ENCODE measurements around the gene UST. TPM values are rescaled to one million over a fixed set of nuclear protein-coding genes. Genes with fewer than 3 reads are reported as not detected.

The UST gene
- total RNA-seq, 1 experiment from 2014 or later = 6.1 TPM

DNA sequence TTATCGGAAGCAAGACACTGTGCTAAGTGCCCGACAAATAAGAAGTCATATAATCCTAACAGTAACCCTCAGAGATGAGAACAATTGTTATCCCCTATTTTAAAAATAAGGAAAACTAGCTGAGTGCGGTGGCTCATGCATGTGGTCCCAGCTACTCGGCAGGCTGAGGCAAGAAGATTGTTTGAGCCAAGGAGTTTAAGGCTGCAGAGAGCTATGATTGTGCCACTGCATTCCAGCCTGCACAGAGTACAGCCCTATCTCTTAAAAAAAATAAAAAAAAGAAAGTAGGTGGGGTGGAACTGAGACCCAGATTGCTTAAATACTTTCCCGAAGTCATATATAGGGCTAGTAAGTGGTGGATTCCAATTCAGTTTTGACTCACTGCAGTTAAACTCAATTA, 84.7 kb downstream of the UST start:
- TF ChIP-seq ZFX (IDR thresholded peaks at IDR 0.05) = no peak
- TF ChIP-seq, protein P1, sequence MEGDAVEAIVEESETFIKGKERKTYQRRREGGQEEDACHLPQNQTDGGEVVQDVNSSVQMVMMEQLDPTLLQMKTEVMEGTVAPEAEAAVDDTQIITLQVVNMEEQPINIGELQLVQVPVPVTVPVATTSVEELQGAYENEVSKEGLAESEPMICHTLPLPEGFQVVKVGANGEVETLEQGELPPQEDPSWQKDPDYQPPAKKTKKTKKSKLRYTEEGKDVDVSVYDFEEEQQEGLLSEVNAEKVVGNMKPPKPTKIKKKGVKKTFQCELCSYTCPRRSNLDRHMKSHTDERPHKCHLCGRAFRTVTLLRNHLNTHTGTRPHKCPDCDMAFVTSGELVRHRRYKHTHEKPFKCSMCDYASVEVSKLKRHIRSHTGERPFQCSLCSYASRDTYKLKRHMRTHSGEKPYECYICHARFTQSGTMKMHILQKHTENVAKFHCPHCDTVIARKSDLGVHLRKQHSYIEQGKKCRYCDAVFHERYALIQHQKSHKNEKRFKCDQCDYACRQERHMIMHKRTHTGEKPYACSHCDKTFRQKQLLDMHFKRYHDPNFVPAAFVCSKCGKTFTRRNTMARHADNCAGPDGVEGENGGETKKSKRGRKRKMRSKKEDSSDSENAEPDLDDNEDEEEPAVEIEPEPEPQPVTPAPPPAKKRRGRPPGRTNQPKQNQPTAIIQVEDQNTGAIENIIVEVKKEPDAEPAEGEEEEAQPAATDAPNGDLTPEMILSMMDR (IDR thresholded peaks at IDR 0.05 in 2 of 3, conservative IDR thresholded peaks at IDR 0.05 in 1 of 3; ENCODE audit: borderline replicate concordance in 1 of 3, insufficient read depth in 1 of 3, low read depth in 2 of 3, low read length in 2 of 3) = no peak
- TF ChIP-seq, protein P2, sequence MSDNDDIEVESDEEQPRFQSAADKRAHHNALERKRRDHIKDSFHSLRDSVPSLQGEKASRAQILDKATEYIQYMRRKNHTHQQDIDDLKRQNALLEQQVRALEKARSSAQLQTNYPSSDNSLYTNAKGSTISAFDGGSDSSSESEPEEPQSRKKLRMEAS (IDR thresholded peaks at IDR 0.05) = no peak
- TF ChIP-seq POLR2AphosphoS5 (IDR thresholded peaks at IDR 0.05; ENCODE audit: low read depth, low read length) = no peak
- no peak for TF ChIP-seq SRF (IDR thresholded peaks at IDR 0.05; ENCODE audit: low read depth)
- no peak for TF ChIP-seq ELF1 (IDR thresholded peaks at IDR 0.05; ENCODE audit: borderline replicate concordance, low read depth)
- TF ChIP-seq, protein P3, sequence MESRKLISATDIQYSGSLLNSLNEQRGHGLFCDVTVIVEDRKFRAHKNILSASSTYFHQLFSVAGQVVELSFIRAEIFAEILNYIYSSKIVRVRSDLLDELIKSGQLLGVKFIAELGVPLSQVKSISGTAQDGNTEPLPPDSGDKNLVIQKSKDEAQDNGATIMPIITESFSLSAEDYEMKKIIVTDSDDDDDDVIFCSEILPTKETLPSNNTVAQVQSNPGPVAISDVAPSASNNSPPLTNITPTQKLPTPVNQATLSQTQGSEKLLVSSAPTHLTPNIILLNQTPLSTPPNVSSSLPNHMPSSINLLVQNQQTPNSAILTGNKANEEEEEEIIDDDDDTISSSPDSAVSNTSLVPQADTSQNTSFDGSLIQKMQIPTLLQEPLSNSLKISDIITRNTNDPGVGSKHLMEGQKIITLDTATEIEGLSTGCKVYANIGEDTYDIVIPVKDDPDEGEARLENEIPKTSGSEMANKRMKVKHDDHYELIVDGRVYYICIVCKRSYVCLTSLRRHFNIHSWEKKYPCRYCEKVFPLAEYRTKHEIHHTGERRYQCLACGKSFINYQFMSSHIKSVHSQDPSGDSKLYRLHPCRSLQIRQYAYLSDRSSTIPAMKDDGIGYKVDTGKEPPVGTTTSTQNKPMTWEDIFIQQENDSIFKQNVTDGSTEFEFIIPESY (IDR thresholded peaks at IDR 0.05; ENCODE audit: extremely low read depth, insufficient replicate concordance, low read length) = no peak
- no peak for TF ChIP-seq EGR1 (IDR thresholded peaks at IDR 0.05; ENCODE audit: low read depth)
- no peak for TF ChIP-seq JUND (IDR thresholded peaks at IDR 0.05)
- no peak for TF ChIP-seq ZNF274 (IDR thresholded peaks at IDR 0.05; ENCODE audit: low read depth, low read length)
- TF ChIP-seq SIN3A (IDR thresholded peaks at IDR 0.05; ENCODE audit: low read depth) = no peak
- TF ChIP-seq CEBPB (IDR thresholded peaks at IDR 0.05; ENCODE audit: low read depth) = no peak
- TF ChIP-seq EZH2phosphoT487 (IDR thresholded peaks at IDR 0.05; ENCODE audit: borderline replicate concordance) = no peak
- TF ChIP-seq POLR2A (IDR thresholded peaks at IDR 0.05; ENCODE audit: borderline replicate concordance, extremely low read depth, insufficient read depth, insufficient read length) = no peak
- TF ChIP-seq CBX3 (IDR thresholded peaks at IDR 0.05; ENCODE audit: low read depth) = no peak
- TF ChIP-seq, protein P4, sequence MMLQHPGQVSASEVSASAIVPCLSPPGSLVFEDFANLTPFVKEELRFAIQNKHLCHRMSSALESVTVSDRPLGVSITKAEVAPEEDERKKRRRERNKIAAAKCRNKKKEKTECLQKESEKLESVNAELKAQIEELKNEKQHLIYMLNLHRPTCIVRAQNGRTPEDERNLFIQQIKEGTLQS (IDR thresholded peaks at IDR 0.05) = no peak
- no peak for TF ChIP-seq EZH2 (IDR thresholded peaks at IDR 0.05)
- TF ChIP-seq YY1 (IDR thresholded peaks at IDR 0.05; ENCODE audit: extremely low read depth, insufficient replicate concordance, low read depth, low read length) = no peak
- TF ChIP-seq SP1 (IDR thresholded peaks at IDR 0.05; ENCODE audit: low read depth) = no peak
- ChIA-PET CTCF (no interaction called here), POLR2A (no interaction called here), RAD21 (ENCODE audit: low non-redundant PET in 1 of 2, low total read pairs in 2 of 2, uncharacterized antibody in 2 of 2, unreplicated experiment in 2 of 2) (no interaction called here)
- no peaks in the 10 kb centered on the region for H3K27me3 ChIP-seq (ENCODE audit: insufficient read depth, low read length)
- H3K4me2 ChIP-seq (ENCODE audit: low read length) = no peak overlapping the region
- H3K9me3 ChIP-seq (ENCODE audit: control insufficient read depth in 1 of 2, insufficient read depth in 1 of 2, low read depth in 1 of 2, low read length in 2 of 2) = no peaks in the 10 kb centered on the region
- no peak overlapping the region for H3K27ac ChIP-seq (ENCODE audit: low read depth, low read length)
- H3K9me2 ChIP-seq (ENCODE audit: insufficient read depth) = no peaks in the 10 kb centered on the region
- ATAC-seq = no peak
- DNase-seq (ENCODE audit: low read depth, low spot score) = no peak
- no peaks in the 10 kb centered on the region for H3K79me2 ChIP-seq (ENCODE audit: insufficient read depth, low read length)
- intact Hi-C loops (cut with micrococcal nuclease) = no loop called here
- no peak overlapping the region for H2AFZ ChIP-seq (ENCODE audit: low read depth, low read length, poor library complexity, severe bottlenecking)
- BruUV-seq (replicated peaks) = no TSS peak
- H3K9ac ChIP-seq (ENCODE audit: low read length) = no peak overlapping the region
- no peaks in the 10 kb centered on the region for H3K36me3 ChIP-seq (ENCODE audit: control insufficient read depth in 1 of 2, insufficient read depth in 2 of 2, low read length in 2 of 2)
- no peaks in the 10 kb centered on the region for H3K4me1 ChIP-seq (ENCODE audit: control insufficient read depth in 1 of 2, insufficient read depth in 2 of 2, low read length in 2 of 2)
- no peak overlapping the region for H3K4me3 ChIP-seq (replicated peaks in 1 of 2; ENCODE audit: low read depth in 1 of 2, low read length in 2 of 2)
- H4K20me1 ChIP-seq (ENCODE audit: insufficient read depth) = no peaks in the 10 kb centered on the region
